HCT116 (cell line): Measurements from ENCODE around the gene POLR2H.

Experiments used
- CEBPB ChIP-seq: IDR thresholded peaks from 2 replicates; pipeline ENCODE4 v1.6.1; 2012; ENCODE audit warnings: low read depth
- EZH2 ChIP-seq: fragments of 200-600 bp; sonication (generic); IDR thresholded peaks from 2 replicates; pipeline ENCODE4 v1.6.1; 2017; ENCODE audit warnings: antibody characterized with exemption, mixed run types
- TF ChIP-seq, protein P1 (sequence below), 3 experiments: fragments of 200-600 bp in 1 of 3; sonication (generic) in 1 of 3; IDR thresholded peaks in 2 of 3; conservative IDR thresholded peaks in 1 of 3; 2 replicates each; pipeline ENCODE4 v1.5.1; 2012 to 2017; ENCODE audit warnings: low read depth in 2 of 3, low read length in 2 of 3, antibody characterized with exemption in 1 of 3, borderline replicate concordance in 1 of 3, control low read depth in 1 of 3, mild to moderate bottlenecking in 1 of 3, mixed read lengths in 1 of 3, mixed run types in 1 of 3, moderate library complexity in 1 of 3; ENCODE audit not compliant: insufficient read depth in 1 of 3
- TF ChIP-seq, protein P2 (sequence below): IDR thresholded peaks from 2 replicates; pipeline ENCODE4 v1.6.1; 2011; ENCODE audit warnings: mild to moderate bottlenecking, low read length, moderate library complexity; ENCODE audit not compliant: insufficient replicate concordance; ENCODE audit errors: extremely low read depth

DNA sequence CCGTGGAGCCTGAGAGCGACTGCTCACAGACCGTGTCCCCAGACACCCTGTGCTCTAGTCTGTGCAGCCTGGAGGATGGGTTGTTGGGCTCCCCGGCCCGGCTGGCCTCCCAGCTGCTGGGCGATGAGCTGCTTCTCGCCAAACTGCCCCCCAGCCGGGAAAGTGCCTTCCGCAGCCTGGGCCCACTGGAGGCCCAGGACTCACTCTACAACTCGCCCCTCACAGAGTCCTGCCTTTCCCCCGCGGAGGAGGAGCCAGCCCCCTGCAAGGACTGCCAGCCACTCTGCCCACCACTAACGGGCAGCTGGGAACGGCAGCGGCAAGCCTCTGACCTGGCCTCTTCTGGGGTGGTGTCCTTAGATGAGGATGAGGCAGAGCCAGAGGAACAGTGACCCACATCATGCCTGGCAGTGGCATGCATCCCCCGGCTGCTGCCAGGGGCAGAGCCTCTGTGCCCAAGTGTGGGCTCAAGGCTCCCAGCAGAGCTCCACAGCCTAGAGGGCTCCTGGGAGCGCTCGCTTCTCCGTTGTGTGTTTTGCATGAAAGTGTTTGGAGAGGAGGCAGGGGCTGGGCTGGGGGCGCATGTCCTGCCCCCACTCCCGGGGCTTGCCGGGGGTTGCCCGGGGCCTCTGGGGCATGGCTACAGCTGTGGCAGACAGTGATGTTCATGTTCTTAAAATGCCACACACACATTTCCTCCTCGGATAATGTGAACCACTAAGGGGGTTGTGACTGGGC, 16.8 kb upstream of the POLR2H start:
- TF ChIP-seq EZH2: no peak
- TF ChIP-seq, protein P1, sequence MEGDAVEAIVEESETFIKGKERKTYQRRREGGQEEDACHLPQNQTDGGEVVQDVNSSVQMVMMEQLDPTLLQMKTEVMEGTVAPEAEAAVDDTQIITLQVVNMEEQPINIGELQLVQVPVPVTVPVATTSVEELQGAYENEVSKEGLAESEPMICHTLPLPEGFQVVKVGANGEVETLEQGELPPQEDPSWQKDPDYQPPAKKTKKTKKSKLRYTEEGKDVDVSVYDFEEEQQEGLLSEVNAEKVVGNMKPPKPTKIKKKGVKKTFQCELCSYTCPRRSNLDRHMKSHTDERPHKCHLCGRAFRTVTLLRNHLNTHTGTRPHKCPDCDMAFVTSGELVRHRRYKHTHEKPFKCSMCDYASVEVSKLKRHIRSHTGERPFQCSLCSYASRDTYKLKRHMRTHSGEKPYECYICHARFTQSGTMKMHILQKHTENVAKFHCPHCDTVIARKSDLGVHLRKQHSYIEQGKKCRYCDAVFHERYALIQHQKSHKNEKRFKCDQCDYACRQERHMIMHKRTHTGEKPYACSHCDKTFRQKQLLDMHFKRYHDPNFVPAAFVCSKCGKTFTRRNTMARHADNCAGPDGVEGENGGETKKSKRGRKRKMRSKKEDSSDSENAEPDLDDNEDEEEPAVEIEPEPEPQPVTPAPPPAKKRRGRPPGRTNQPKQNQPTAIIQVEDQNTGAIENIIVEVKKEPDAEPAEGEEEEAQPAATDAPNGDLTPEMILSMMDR (IDR thresholded peaks at IDR 0.05 in 2 of 3, conservative IDR thresholded peaks at IDR 0.05 in 1 of 3; ENCODE audit: borderline replicate concordance in 1 of 3, insufficient read depth in 1 of 3, low read depth in 2 of 3, low read length in 2 of 3): no peak
- TF ChIP-seq CEBPB: no peak
- TF ChIP-seq, protein P2, sequence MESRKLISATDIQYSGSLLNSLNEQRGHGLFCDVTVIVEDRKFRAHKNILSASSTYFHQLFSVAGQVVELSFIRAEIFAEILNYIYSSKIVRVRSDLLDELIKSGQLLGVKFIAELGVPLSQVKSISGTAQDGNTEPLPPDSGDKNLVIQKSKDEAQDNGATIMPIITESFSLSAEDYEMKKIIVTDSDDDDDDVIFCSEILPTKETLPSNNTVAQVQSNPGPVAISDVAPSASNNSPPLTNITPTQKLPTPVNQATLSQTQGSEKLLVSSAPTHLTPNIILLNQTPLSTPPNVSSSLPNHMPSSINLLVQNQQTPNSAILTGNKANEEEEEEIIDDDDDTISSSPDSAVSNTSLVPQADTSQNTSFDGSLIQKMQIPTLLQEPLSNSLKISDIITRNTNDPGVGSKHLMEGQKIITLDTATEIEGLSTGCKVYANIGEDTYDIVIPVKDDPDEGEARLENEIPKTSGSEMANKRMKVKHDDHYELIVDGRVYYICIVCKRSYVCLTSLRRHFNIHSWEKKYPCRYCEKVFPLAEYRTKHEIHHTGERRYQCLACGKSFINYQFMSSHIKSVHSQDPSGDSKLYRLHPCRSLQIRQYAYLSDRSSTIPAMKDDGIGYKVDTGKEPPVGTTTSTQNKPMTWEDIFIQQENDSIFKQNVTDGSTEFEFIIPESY: no peak
